GM21381 (cell line): Measurements from ENCODE around the gene UBE2E1.
A peak's percentile ranks its signal among the peaks of the same experiment; 100 is the strongest.

Experiments used
- ATAC-seq: cut with Tn5 transposase; IDR thresholded peaks from one replicate; pipeline ENCODE4 v1.9.1; 2021; ENCODE audit warnings: mild to moderate bottlenecking, moderate library complexity; ENCODE audit not compliant: unreplicated experiment

Gene UBE2E1

DNA sequence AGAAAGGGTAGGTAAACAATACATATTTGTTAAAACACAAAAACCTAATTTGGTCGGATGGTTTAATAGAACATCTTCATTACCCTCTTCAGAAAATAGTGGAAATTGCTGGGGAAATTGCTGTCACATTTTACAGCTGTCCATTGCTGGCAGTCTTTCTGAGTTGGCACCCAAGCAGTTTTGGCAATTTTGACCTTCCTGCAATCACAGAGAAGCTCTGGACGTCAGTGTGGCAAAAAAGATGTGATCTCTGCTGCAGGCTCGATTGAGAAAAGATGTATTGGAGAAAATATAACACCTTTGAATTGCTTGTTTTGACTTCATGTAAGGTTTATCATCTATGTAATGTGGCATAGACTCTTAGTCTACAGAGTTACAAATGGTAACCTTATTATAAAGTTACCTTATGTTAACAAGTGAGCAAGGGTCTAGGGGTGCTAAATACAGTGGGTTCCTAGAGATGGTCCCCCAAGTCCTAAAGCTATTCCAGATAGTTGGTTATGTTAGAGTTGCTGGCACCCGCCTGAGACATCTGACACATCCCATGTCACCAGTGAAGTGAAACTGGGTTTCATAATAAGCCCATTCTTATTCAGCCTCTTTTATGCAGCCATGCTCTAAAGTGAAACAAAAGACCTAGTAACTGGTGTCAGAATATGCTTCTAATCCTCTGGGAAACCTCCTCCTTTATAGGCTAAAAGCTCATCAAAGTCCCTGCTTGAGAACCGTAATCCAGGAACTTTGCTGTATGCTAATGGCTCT is 14.0 kb downstream of the UBE2E1 start:
- ATAC-seq: peak; percentile 55

DNA sequence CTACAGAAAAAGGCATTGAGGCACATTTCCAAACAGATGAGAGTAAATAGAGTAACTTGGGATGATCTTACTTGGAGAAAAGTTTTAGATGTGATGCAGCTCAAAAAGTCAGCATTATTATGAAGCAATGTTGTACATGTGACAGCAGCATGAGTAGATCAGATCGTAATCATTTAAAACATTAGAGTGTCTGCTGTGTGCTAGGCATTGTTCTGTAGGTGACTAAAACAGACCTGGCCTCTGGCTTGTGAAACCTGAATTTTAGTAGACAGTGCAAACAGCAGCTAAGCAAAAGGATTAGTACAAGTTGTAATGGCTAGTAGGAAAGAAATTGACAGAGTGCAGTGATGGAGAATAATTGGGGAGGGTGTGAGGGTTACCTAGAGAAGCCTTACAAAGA is 15.1 kb downstream of the UBE2E1 start:
- ATAC-seq: no peak

DNA sequence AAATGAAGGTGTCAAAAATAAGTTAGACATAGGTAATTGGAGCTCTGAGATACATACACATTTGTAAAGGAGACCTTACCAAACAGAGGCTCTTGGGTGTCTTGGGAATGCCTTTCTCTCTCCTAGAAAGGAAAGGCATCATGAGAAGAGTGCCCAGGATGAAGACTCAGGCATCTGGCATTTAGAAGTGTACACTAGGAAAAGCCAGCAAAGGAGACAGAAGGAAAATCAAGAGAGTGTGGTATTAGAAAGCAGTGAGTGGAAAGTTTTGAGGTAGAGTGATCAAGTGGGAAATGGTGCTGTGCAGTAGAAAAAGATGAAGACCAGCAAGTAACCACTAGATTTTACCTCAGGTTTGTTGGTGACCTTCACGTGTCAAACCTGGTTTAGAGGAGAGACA is 16.1 kb downstream of the UBE2E1 start:
- no peak for ATAC-seq

DNA sequence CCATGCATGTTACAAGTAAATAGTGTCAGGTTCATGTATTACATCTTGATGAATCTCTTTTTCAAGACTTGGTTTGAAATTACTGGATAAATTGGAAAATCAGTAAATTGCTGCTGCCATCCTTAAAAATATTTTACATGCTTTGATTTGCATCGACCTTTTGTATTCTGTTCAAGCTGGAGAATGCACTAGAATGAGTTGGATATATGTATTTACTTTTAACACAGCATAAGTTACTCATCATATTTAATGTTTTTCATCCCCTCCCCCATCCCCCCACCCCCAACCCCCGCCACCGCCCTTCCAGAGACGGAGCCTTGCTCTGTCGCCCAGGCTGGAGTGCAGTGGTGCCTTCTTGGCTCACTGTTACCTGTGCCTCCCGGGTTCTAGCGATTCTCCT is 16.8 kb downstream of the UBE2E1 start:
- ATAC-seq: no peak

DNA sequence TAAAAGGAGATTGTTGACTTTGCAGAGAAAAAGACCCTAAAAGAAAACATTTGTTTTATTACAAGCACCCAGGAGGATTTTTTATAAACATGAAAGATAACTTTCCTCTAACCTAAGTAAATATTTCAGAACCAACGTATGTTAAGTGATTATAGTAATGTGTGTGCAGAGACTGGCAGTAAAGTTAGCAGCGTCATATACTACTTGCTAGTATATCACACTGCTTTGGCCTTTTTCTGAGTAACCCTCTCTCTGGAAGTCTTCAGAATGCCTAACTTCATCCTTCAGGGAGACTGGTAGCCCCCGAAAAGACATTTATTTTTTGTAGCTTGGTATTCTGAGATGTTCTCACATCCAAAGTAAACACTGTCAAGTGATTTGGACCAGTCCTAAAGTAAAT is 17.9 kb downstream of the UBE2E1 start:
- ATAC-seq: no peak

DNA sequence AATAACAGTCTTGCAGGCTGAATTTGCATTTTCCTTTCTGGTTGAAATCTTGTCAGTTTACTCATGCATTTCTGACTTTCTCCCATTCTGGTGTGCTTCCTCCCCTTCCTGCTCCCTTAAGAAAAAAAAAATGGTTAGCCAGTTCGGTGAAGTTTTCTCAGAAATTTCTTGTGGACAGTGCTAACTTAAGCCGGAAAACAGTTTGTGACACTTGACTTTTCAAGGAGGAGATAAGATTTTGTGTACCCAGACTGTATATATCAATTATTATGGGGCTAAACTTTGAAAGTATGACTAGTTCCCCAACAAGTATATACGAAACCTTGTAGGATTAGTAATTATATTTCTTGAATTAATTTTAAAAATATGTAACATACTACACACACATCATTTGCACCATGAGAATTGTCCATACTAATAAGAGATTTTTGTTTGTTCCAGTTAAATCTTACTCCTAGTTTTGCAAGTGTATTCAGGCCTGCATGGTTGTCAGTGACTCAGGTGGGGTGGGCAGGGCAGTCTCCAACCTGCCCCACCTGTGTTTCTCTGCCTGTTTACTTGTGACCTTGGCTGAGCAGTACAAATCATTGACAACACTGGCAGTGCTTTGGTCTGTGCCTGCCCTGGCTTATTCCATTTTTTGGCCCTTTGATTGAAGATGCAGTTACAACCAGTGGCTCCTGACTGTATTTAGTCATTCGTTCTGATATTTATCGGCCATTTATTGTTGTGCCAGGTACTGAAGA is 19.1 kb downstream of the UBE2E1 start:
- no peak for ATAC-seq

DNA sequence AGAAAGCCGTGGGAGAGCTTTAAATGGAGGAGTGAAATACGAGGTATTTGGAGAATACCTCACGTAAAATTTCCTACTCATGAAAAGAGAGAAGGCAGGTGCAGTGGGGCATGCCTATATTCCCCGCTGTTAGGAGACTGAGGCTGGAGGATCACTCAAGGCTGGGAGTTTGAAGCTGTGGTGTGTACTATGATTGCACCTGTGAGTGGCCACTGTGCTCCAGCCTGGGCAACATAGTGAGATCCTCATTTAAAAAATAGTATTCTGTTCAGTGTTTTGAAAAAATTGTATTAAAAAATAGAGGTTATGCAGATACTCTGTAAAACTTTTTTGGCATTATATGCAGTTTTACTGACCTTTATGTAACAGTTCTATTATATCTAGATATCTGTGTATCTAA is 20.0 kb downstream of the UBE2E1 start:
- ATAC-seq: no peak

DNA sequence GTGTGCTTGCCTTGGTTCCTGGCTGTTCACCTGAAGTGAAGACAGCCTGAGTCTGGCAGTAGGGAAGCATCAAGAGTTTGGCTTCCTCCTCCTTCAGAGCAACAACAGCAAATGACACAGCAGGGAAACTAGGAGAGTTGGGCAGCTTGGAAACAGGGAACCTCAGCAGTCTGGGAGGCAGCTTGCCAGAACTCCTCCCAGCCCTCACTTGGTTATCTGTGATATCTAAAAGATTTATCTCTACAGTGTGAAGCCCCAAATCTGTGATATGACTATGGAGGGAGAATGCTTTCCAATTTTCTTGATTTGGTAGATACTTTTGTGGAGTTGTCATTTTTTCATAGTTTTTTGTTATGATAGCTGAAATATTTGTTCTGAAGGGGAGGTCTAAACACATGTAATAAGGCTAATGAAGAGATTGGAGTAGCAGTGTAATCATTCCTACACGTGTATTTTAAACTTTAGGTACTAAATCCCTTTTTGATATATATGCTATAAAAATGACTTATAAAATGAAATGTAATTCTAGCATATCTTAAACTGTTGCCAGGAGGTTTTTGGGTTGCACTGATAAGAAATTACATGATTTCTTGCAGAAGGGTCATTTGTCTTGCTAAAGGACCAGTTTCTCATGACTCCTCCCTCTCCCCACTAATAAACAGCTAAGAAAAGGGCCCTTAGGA is 20.8 kb downstream of the UBE2E1 start:
- no peak for ATAC-seq

DNA sequence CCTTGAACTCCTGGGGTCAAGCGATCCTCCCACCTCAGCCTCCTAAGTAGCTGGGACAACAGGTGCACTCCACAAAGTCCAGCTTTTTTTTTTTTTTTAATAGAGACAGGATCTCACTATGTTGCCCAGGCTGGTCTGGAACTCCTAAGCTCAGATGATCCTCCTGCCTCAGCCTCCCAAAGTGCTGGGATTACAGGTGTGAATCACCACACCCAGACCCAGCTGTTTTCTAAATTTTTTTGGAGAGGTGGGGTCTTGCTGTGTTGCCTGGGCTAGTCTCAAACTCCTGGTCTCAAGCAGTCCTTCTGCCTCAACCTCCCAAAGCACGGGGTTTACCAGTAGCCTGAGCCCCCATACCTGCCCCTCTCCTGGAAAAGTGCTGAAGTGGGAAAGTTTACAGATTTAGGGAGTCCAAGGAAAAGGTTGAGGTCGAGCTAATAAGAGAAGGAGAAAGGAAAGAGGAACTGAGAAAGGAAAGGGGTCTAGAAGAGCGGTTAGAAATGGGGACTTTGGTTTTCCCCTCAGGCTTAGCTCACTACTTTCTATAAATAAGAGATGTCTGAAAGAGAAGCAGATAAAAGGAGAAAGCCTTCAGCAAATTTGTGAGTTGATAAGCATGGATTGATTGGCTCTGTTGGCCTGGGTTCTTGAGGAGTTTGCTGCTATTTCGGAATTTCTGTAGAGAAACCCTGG is 23.6 kb downstream of the UBE2E1 start:
- ATAC-seq: peak; percentile 54

DNA sequence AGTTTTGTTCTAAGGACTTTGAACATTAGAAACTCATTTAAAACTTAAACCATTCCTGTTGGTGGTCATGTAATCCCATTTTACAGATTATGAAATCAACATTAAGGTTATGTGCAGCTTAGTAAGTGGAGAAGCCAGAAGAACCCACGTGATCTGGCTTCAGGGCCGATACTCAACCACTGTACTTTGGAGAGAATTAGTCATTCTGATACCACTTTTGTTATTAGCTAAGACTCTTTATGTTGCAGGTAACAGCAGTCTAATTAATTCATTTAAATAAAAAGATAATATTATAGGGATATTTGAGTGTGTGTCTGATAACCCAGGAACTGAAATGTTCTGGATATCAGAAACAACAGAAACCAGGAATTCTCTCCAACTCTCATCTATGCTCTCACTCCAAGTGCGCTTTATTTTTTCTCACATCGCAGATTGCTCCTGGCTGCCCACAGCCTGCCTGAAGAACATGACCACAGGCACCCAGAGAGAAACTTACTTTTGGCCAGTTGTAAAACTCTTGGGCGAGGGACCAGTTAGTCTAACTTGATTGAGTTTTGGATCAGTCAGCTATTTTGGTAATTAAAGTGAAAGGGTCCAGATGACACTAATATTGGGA is 25.2 kb downstream of the UBE2E1 start:
- peak; percentile 80 for ATAC-seq

DNA sequence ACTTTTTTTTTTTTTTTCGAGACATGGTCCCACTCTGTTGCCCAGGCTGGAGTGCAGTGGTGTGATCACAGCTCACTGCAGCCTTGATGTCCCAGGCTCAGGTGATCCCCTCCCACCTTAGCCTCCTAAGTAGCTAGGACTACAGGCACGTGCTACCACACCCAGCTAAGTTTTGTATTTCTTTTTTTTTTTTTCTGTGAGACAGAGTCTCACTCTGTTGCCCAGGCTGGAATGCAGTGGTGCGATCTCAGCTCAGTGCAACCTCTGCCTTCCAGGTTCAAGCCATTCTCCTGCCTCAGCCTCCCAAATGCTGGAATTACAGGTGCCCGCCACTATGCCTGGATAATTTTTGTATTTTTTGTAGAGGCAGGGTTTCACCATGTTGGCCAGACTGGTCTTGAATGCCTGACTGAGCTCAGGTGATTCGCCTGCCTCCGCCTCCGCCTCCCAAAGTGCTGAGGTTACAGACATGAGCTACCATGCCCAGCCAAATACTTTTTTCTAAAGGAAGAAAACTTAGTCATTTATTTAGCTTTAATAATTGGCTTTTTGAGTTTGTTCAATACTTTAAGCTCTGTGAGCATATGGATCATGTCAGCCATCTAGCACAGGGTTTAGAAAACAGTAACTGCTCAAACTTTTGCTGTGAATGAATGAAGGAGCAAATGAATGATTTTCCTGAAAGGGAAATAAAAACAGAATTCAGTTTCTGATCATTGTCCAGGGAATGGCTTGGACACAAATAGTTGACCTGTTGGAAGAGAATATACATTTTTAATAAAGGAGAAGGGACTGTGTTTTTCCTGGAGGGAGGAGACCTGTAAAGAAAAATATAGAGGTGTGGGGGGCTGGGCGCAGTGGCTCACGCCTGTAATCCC is 26.0 kb downstream of the UBE2E1 start:
- ATAC-seq: peak; percentile 7

DNA sequence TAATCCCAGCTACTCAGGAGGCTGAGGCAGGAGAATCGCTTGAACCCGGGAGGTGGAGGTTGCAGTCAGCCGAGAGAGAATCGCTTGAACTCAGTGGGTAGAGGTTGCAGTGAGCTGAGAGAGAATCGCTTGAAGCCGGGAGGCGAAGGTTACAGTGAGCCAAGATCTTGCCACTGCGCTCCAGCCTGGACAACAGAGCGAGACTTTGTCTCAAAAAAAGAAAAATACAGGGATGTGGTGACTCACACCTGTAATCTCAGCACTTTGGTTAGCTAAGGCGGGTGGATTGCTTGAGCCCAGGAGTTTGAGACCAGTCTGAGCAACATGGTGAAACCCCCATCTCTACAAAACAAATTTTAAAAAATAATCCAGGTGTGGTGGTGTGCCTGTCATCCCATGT is 26.8 kb downstream of the UBE2E1 start:
- no peak for ATAC-seq

DNA sequence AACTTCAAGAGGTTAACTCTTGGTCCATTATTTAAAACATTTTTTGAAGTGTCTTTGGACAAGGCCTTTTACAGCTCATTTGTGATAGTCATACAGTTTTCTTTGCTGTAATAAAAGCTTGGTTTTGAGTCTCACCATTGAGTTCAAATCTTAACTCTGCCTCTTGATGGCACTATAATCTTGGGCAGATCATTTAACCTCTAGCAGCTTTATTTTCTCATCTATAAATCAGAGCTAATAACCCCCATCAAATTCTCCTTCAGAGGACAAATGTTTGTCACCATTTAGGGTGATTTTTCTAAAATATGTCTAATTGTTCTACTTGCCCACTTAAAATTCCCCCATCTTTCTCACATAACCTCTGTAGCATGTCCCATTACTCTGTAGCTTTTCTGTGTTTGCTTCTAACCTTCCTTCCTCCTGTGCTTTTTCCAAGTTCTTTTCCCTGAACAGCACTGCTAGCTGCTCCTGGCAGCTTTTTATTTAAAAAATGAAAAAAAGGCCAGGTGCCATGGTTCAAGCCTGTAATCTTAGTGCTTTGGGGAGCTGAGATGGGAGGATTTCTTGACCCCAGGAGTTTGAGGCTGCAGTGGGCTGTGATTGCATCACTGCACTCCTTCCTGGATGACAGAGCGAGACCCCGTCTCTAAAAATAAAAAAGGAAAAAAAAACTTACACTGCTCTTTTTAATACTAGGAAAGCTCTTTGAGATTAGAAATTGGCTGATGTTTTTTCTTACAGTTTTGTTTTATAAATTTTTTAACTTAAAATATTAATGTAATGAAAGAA is 28.5 kb downstream of the UBE2E1 start:
- no peak for ATAC-seq

DNA sequence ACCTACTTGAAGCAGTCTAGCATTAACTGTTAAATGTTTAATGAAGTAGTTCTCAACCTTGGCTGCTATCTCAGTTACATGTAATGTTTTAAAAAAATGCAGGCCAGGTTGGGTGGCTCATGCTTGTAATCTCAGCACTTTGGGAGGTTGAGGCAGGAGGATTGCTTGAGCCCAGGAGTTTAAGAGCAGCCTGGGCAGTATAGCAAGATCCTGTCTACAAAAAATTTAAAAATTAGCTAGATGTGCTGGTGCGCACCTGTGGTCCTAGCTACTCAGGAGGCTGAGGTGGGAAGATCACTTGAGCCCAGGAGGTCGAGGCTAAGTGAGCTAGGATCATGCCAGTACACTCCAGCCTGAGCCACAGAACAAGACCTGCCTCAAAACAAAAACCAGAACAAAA is 29.3 kb downstream of the UBE2E1 start:
- ATAC-seq: no peak

DNA sequence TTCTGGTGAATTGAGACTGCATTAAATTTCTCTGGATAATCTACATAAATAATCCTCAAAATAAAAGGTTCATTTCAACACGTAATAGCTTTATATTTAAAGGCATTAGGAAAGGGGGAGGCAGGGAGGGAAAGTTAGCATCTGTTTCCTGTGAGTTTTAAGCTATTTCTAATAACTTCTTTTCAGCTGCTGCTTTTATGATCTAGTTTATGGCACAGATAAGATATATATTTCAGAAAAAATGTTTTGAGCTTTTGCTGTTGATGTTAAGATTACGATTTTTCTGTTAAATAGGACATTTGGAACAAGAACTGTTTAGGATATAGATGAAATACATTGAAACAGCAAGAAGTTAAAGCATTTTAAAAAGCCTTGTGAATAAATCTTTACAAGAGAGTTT is 30.0 kb downstream of the UBE2E1 start:
- ATAC-seq: no peak

DNA sequence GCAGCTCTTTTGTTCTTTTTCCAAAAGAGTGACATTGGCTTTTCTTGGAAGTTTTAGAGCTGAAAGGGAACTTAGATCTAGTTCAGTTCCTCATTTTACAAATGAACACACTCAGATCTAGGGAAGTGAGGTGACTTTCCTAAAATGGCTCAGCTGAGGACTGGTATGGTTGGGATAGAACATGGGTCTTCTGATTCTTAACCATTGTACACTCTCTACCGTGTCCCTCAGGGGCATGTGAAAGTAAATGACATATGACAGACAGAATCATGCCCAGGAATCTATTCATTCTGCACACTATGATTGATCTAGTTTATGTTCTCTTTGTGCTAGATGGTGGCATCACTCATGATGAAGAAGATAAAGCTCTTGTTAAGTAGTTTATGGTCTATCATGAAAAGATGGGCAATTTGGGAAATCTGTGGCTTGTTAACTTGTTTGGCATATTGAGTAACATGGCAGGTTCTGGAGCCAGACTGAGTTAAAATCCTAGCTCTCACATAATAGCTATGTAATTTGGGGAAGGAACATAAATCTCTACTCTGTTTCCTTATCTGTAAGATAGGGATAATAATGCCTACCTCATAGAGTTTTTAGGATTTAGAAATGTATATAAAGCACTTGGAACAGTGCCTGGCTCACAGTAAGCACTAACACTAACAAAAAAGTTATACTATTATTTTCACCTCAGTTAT is 30.9 kb downstream of the UBE2E1 start:
- no peak for ATAC-seq

DNA sequence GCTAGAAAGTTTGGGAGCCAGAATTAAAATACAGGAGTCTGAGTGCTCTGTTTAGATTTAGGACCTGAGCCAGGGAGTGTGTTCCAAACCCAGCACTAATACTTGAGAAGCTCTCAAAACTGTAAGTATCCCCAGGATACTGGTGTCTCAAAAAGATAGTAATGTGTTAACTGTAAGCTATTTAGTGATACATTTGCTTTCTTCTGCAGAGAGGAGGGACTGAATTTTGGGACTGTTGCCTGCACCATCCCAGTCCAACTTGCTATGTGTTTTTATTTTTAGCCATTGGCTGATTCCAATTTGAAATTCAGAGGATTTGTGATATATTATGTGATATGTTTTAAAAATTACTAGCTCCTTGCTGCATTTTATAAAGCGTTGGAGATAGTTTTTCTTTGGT is 31.5 kb downstream of the UBE2E1 start:
- no peak for ATAC-seq

DNA sequence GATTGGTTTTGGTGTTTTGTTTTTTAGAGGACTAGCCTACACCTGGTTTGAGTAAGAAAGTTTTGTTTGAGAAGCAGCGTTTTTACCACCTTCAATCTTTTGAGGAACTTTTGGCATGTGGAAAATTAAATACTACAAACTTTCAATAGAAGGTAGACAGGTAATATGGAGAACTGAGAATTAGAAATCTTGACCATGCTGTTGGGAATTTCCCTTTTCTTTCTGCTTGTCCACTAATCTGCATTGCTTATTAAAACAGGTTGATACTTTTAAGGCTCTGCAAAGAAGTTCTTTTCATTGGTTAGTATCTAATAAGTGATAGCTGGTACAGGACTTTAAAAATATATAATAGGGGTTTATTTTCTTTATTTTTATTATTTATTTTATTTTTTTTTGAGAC is 31.9 kb downstream of the UBE2E1 start:
- ATAC-seq: no peak

DNA sequence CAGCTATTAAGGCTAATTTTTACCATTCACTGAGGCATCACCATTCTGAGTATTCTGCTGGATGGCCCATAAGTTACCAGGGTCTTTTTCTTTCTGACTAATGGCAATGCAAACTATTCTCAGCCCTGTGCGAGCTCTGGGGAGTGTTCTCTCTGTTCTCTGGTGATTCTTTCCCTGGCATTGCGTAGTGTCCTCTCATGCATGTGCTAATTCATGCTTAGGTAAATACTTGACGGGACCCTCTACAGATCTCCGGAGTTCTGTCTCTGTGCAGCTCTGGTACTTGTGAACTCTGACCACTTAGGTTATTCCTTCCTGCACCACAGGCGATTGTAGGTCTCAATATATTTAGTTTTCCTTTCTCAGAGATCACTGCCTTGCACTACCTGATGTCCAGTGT is 34.8 kb downstream of the UBE2E1 start:
- no peak for ATAC-seq
